ENCODE data around the gene FRA10AC1.
"Not testable (repeated sequence)": the region's sequence is repeated elsewhere in the genome, so short reads cannot be mapped to it uniquely, and the experiment has no call there.

Gene FRA10AC1

GRCh38 chr10:93716766-93717165 is 14.4 kb upstream of the FRA10AC1 start:
- H3K4me1 Mint-ChIP-seq: peaks cover 22% of the 10 kb centered on the region in 2 donors
- peaks cover 30 to 37% of the 10 kb centered on the region in 2 donors for H3K27me3 Mint-ChIP-seq
- DNase-seq: no peak
- no peak overlapping the region for H3K27ac Mint-ChIP-seq
- H3K4me3 Mint-ChIP-seq: no peak overlapping the region
- H3K36me3 Mint-ChIP-seq: no peaks in the 10 kb centered on the region
- H3K9me3 Mint-ChIP-seq: no peaks in the 10 kb centered on the region
- no peak for ATAC-seq (replicated peaks)

GRCh38 chr10:93715345-93715744 is 13.0 kb upstream of the FRA10AC1 start:
- ATAC-seq (replicated peaks): peak; percentile 93 to 96
- Mint-ChIP-seq H3K4me1 (peaks cover 20 to 22% of the 10 kb centered on the region in 2 donors), H3K27me3 (peaks cover 26 to 36% of the 10 kb centered on the region in 2 donors), H3K4me3 (peak overlapping the region in 1 of 2 donors; percentile 21), H3K36me3 (no peaks in the 10 kb centered on the region), H3K9me3 (no peaks in the 10 kb centered on the region), H3K27ac (peak overlapping the region; percentile 22)
- peak; percentile 51 for DNase-seq

- H3K27me3 Mint-ChIP-seq: peaks cover 19 to 22% of the 10 kb centered on the region in 2 donors
- DNase-seq (no peak), ATAC-seq (replicated peaks) (no peak)
Observed at GRCh38 chr10:93712593-93712992, 10.2 kb upstream of the FRA10AC1 start.

DNA sequence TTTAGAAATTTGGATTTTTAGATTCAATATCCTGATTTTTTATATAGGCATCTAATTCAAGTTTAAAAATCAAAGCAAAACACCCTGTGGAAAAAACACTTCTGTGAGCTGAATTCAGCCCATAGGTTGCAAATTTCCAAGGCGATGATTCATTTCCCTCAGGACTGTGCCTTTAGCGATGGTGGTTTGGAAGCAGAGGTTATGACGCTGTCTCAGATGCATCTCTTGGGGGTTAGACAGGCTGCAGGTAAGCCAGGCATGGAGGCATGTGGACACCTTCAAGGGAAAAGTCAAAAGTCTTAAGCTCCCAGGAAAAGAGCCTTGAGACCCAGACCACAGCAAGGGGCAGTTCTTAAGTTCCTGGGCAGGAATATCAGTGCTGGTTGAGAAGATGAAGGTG is 9.5 kb upstream of the FRA10AC1 start:
- ATAC-seq (replicated peaks) (no peak), DNase-seq (no peak)
- H3K27me3 Mint-ChIP-seq: peaks cover 18 to 19% of the 10 kb centered on the region in 2 donors

More at GRCh38 chr10:93712593-93712992, 10.2 kb upstream of the FRA10AC1 start:
- no peaks in the 10 kb centered on the region for H3K36me3 Mint-ChIP-seq
- H3K4me1 Mint-ChIP-seq: peaks cover 14 to 15% of the 10 kb centered on the region in 2 donors
- H3K9me3 Mint-ChIP-seq: no peaks in the 10 kb centered on the region
- H3K4me3 Mint-ChIP-seq: no peak overlapping the region
- no peak overlapping the region for H3K27ac Mint-ChIP-seq

DNA sequence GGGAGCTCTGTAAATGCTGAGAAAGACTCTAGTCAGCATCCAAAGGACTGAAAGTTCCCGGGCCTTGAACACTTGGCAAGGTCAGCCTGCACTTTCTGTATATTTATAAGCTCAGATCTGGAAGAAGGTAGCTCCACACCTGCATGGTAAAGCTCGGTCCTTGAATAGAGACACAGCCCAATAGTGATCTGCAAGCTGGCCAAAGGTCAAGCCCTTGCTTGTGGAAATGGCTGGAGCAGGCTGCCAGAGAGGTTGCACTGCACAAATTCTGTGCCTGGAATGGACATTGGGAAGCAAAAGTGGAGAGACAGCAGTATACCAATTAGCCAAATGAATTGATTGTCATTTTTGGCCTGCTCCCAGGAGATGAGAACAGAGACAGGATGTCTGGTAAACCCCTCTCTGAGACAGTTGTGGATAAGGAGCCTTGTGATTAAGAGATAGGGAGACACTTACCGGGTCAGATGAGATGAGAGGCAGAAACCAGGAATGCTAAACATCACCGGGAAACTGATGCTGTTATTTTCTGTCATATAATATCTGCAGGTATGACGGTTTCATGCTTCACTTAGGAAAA is 8.0 kb upstream of the FRA10AC1 start:
- no peak for ATAC-seq (replicated peaks)
- H3K4me3 Mint-ChIP-seq: no peak overlapping the region
- H3K27ac Mint-ChIP-seq: no peak overlapping the region
- no peak for DNase-seq
- peaks cover 15 to 21% of the 10 kb centered on the region in 2 donors for H3K4me1 Mint-ChIP-seq
- no peaks in the 10 kb centered on the region for H3K9me3 Mint-ChIP-seq
- H3K27me3 Mint-ChIP-seq: peaks cover 18 to 19% of the 10 kb centered on the region in 2 donors
- H3K36me3 Mint-ChIP-seq: no peaks in the 10 kb centered on the region

More for the DNA sequence above, 9.5 kb upstream of the FRA10AC1 start:
- Mint-ChIP-seq H3K27ac (no peak overlapping the region), H3K36me3 (no peaks in the 10 kb centered on the region), H3K4me3 (no peak overlapping the region), H3K4me1 (peaks cover 16 to 22% of the 10 kb centered on the region in 2 donors), H3K9me3 (no peaks in the 10 kb centered on the region)

DNA sequence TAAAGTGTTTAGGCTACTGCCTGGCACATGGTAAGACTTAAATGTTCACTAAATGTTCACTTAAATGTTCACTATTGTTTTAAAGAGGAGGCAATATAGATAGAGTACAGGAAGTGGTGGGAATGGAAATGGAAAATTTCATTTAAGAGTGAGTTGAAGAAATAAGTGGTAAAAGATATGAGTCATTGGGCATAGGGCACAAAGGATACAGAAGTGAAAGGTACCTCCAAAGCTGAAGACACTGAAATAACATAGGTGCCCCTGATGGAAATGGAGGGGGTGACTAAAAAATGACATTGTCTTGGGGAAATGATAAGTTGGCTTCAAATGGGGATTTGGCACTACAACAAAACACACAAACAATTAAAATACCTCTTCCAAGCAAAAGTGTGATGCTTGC is 5.2 kb upstream of the FRA10AC1 start:
- Mint-ChIP-seq H3K9me3 (no peaks in the 10 kb centered on the region), H3K36me3 (no peaks in the 10 kb centered on the region), H3K27me3 (peaks cover 5 to 11% of the 10 kb centered on the region in 2 donors), H3K4me1 (peaks cover 9 to 19% of the 10 kb centered on the region in 2 donors), H3K4me3 (no peak overlapping the region), H3K27ac (no peak overlapping the region)
- peak; percentile 51 to 70 for ATAC-seq (replicated peaks)
- DNase-seq: no peak

DNA sequence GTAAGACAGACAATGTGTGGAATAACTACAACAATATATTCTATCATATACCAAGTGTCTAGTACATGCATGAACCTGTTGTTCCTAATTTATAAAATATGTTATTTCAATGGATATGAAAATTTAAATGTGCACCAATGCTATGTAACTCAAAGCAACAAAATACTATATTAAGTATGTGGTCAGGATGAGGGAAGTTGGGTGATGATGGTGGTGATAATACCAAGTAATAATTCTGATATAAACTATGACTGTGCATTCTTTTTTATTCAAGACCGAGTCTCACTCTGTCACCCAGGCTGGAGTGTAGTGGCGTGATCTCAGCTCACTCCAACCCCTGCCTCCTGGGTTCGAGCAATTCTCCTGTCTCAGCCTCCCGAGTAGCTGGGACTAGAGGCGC is 2.1 kb upstream of the FRA10AC1 start:
- Mint-ChIP-seq H3K4me3 (no peak overlapping the region), H3K27me3 (no peaks in the 10 kb centered on the region), H3K4me1 (peaks cover 11 to 24% of the 10 kb centered on the region in 2 donors), H3K27ac (no peak overlapping the region), H3K9me3 (no peaks in the 10 kb centered on the region), H3K36me3 (peaks cover 0 to 2% of the 10 kb centered on the region in 2 donors)
- ATAC-seq (replicated peaks) (no peak), DNase-seq (no peak)

GRCh38 chr10:93703841-93704240 is 1.4 kb upstream of the FRA10AC1 start:
- ATAC-seq (replicated peaks) (no peak), DNase-seq (no peak)
- Mint-ChIP-seq H3K36me3 (peaks cover 0 to 3% of the 10 kb centered on the region in 2 donors), H3K9me3 (no peaks in the 10 kb centered on the region), H3K27me3 (no peaks in the 10 kb centered on the region), H3K27ac (no peak overlapping the region), H3K4me1 (peaks cover 11 to 24% of the 10 kb centered on the region in 2 donors), H3K4me3 (peak overlapping the region; percentile 5 to 39)

GRCh38 chr10:93703066-93703465 is 674 bp upstream of the FRA10AC1 start:
- Mint-ChIP-seq H3K27ac (no peak overlapping the region), H3K4me1 (peaks cover 11 to 22% of the 10 kb centered on the region in 2 donors), H3K27me3 (no peaks in the 10 kb centered on the region), H3K4me3 (no peak overlapping the region), H3K9me3 (no peaks in the 10 kb centered on the region), H3K36me3 (peaks cover 0 to 3% of the 10 kb centered on the region in 2 donors)
- ATAC-seq (replicated peaks) (no peak), DNase-seq (no peak)

DNA sequence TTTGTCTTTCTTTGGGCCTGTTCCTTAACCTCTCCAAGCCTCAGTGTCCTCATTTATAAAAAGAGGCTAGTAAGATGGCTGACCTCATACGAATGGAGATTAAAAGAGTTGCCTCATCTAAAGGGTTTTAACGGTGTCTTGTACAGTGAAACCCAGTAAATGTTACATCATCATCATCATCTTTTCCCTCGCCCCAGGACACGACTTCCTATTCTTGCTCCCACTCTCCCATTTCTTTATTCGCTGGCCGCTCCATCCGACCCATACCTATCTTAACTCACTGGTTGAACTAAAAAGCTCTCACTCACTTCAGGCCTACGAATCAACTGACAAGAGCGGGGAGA is 554 bp downstream of the FRA10AC1 start:
- Mint-ChIP-seq H3K27ac (no peak overlapping the region), H3K4me1 (peaks cover 8 to 10% of the 10 kb centered on the region in 2 donors), H3K27me3 (no peaks in the 10 kb centered on the region), H3K4me3 (no peak overlapping the region), H3K36me3 (peaks cover 7 to 11% of the 10 kb centered on the region in 2 donors), H3K9me3 (no peaks in the 10 kb centered on the region)
- no peak for DNase-seq
- peak; percentile 17 to 30 for ATAC-seq (replicated peaks)

- H3K27me3 Mint-ChIP-seq: no peaks in the 10 kb centered on the region
- DNase-seq: no peak
- no peak overlapping the region for H3K27ac Mint-ChIP-seq
- H3K4me3 Mint-ChIP-seq: no peak overlapping the region
- peaks cover 3 to 4% of the 10 kb centered on the region in 2 donors for H3K4me1 Mint-ChIP-seq
- H3K36me3 Mint-ChIP-seq: peaks cover 12 to 31% of the 10 kb centered on the region in 2 donors
- H3K9me3 Mint-ChIP-seq: no peaks in the 10 kb centered on the region
- ATAC-seq (replicated peaks): no peak
Observed at GRCh38 chr10:93697207-93697606, 5.2 kb downstream of the FRA10AC1 start.

GRCh38 chr10:93696582-93696981 is 5.8 kb downstream of the FRA10AC1 start:
- H3K27me3 Mint-ChIP-seq; ATAC-seq (replicated peaks); DNase-seq; H3K9me3 Mint-ChIP-seq; H3K27ac Mint-ChIP-seq; H3K4me1 Mint-ChIP-seq; H3K4me3 Mint-ChIP-seq: not testable (repeated sequence)
- peaks cover 12 to 31% of the 10 kb centered on the region in 2 donors for H3K36me3 Mint-ChIP-seq

DNA sequence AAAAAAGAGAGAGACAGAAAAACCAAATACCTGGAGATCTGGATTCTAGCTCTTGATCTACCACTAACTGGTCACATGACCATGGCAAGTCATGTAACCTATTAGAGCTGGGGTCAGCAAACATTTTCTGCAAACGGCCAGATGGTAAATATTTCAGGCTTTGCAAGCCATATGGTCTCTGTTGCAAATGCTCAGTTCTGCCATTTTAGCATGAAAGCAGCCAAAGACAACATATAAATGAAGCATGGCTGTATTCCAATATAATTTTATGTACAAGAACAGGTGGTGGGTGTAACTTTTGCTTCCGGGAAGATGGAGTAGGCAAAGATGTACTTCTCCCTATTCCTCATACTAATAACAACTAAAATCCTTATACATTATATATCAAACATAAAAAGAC is 6.7 kb downstream of the FRA10AC1 start:
- DNase-seq (no peak), ATAC-seq (replicated peaks) (no peak)
- Mint-ChIP-seq H3K27ac (no peak overlapping the region), H3K36me3 (peaks cover 12 to 31% of the 10 kb centered on the region in 2 donors), H3K4me1 (peaks cover 1 to 3% of the 10 kb centered on the region in 2 donors), H3K9me3 (no peaks in the 10 kb centered on the region), H3K4me3 (no peak overlapping the region), H3K27me3 (no peaks in the 10 kb centered on the region)

DNA sequence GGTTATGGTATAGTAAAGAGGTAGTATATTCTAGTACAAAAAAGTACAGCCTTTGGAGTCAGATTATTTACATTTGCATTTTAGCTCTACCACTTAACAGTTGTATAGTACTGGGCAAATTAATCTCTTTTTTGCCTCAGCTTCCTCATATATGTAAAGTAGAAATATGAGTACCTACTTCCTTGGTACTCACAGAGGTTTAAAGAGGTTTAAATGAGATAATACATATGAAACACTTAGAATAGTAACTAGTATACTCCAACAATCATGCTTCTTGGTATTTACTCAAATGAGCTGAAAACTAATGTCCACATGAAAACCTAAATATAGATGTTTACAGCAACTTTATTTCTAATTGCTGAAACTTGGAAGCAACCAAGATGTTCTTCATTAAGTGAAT is 14.7 kb downstream of the FRA10AC1 start:
- ATAC-seq (replicated peaks): no peak
- Mint-ChIP-seq H3K36me3 (peaks cover 11 to 12% of the 10 kb centered on the region in 2 donors), H3K4me3 (no peak overlapping the region), H3K27me3 (no peaks in the 10 kb centered on the region), H3K27ac (no peak overlapping the region), H3K4me1 (no peaks in the 10 kb centered on the region), H3K9me3 (no peaks in the 10 kb centered on the region)
- no peak for DNase-seq

GRCh38 chr10:93680412-93681047 is 21.9 kb downstream of the FRA10AC1 start:
- Mint-ChIP-seq H3K9me3 (no peaks in the 10 kb centered on the region), H3K27ac (no peak overlapping the region), H3K4me1 (no peaks in the 10 kb centered on the region), H3K4me3 (no peak overlapping the region), H3K36me3 (peaks cover 11 to 21% of the 10 kb centered on the region in 2 donors), H3K27me3 (no peaks in the 10 kb centered on the region)
- DNase-seq (no peak), ATAC-seq (replicated peaks) (peak; percentile 31 to 42)

All from stimulated activated naive B cell treated with anti-CD40 and anti-IgM and Interleukin-4, amounts not matched to agents 10 μg/mL and 1 μg/mL and 100 μg/mL, for 72 hours (primary cell).